ENCODE measurements around the gene GPHN. TPM values are rescaled to one million over a fixed set of nuclear protein-coding genes. Genes with fewer than 3 reads are reported as not detected.
"Not testable (repeated sequence)": the region's sequence is repeated elsewhere in the genome, so short reads cannot be mapped to it uniquely, and the experiment has no call there.

GPHN gene
- total RNA-seq, 3 donors from 2014 or later, result 26.2 to 30.7 (median 28.4) TPM

DNA sequence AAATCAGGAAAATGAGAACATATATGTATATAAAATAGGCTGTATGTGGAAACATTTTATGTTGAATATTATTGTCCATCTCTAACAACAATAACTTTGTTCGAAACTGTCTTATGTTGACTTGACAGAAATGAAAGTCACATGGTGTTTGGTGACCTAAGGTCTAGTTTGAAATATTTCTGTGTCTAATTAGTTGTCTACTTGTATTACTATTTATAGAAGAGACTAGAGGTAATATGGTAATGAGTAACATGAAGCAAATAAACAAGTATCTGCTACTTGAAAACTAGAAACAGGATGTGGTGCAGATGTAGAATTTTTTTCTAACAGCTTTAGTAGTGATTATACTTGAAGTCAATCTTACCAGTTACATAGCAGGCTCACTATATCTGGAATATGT, 3.9 kb downstream of the GPHN start:
- DNase-seq, result no peak
- H3K4me3 Mint-ChIP-seq, result no peak overlapping the region
- H3K27me3 Mint-ChIP-seq (ENCODE audit: low read depth), result no peaks in the 10 kb centered on the region
- H3K4me1 Mint-ChIP-seq (ENCODE audit: low read depth), result peaks cover 35% of the 10 kb centered on the region
- ATAC-seq, result no peak
- no peaks in the 10 kb centered on the region for H3K9me3 Mint-ChIP-seq
- H3K36me3 Mint-ChIP-seq (ENCODE audit: insufficient read depth), result no peaks in the 10 kb centered on the region

DNA sequence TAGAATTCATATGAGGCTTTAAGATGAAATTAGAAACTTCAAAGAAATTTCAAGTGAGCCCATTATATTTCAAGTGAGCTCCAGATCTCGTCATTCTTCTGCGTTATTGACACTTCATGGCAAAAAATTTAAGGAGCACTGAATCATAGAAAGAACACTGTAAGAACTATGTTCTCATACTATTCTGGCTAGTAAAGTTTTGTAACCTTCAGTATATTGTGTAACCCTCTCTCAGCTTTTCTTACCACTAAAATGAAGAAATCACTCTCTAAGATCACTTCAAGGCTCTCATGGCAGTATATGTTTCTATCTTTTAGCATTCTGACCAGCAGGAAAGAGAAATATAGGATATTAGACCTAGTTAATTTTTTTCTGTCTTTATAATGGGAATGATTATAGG, 6.3 kb downstream of the GPHN start:
- no peak for ATAC-seq
- Mint-ChIP-seq H3K4me3 (no peak overlapping the region), H3K36me3 (ENCODE audit: insufficient read depth) (no peaks in the 10 kb centered on the region), H3K9me3 (peaks cover 3% of the 10 kb centered on the region), H3K4me1 (ENCODE audit: low read depth) (peaks cover 28% of the 10 kb centered on the region), H3K27me3 (ENCODE audit: low read depth) (no peaks in the 10 kb centered on the region)
- no peak for DNase-seq

DNA sequence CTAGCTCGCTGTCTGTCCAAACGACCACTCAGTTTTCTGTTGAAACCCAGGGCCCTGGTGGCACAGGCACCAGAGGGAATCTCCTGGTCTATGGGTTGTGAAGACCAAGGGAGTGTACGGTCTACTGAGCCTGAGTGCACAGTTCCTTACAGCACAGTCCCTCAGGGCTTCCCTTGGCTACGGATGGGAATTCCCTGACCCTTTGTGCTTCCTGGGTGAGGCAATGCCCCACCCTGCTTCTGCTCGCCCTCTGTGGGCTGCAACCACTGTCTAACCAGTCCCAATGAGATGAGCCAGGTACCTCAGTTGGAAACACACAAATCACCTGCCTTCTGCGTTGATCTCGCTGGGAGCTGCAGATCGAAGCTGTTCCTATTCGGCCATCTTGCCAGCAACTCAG, 22.6 kb downstream of the GPHN start:
- peaks cover 15% of the 10 kb centered on the region for H3K4me1 Mint-ChIP-seq (ENCODE audit: low read depth)
- H3K9me3 Mint-ChIP-seq, result no peaks in the 10 kb centered on the region
- H3K36me3 Mint-ChIP-seq (ENCODE audit: insufficient read depth), result peaks cover 4% of the 10 kb centered on the region
- ATAC-seq (no peak), DNase-seq (no peak)
- no peaks in the 10 kb centered on the region for H3K27me3 Mint-ChIP-seq (ENCODE audit: low read depth)
- H3K4me3 Mint-ChIP-seq, result no peak overlapping the region

DNA sequence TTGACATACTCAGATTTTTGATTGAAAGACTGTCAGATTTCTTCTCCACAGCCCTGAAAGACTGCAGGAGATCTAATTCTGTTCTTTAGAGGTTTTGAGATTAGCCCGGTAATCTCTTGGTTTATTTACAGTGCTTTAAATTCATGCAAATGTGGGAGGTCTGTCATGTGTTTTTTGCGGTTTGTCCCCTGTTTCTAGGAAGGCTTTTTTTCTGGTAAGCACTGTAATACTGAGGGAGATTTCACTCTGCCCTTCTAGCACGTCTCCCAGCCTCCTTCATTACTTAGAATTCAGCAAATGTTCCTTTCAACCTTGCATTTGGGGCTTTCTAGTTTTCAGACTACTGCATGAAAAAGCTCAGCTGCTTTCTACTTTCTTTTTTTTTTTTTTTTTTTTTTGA, 31.1 kb downstream of the GPHN start:
- H3K36me3 Mint-ChIP-seq (ENCODE audit: insufficient read depth), result peaks cover 1% of the 10 kb centered on the region
- peaks cover 30% of the 10 kb centered on the region for H3K4me1 Mint-ChIP-seq (ENCODE audit: low read depth)
- ATAC-seq (no peak), DNase-seq (no peak)
- no peaks in the 10 kb centered on the region for H3K9me3 Mint-ChIP-seq
- no peaks in the 10 kb centered on the region for H3K27me3 Mint-ChIP-seq (ENCODE audit: low read depth)
- no peak overlapping the region for H3K4me3 Mint-ChIP-seq

DNA sequence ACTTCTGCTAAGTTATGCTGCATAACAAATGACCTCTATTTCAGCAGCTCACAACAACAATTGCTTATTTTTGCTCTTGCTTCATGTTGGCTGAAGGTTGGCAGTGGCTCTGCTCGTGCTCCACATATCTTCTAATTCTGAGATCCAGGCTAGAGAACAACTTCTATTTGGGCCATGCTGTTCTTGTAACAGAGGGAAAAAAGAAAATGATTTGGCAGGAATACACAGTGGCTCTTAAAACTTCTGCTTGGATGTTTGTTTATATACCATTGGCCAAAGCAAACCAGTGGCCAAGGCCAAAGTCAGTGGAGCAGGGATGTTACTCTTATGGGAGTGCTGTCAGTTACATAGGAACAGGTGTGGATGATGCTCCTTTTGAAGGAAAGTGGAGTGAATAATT, 32.1 kb downstream of the GPHN start:
- no peak for ATAC-seq
- H3K4me3 Mint-ChIP-seq, result no peak overlapping the region
- H3K9me3 Mint-ChIP-seq, result no peaks in the 10 kb centered on the region
- no peaks in the 10 kb centered on the region for H3K27me3 Mint-ChIP-seq (ENCODE audit: low read depth)
- DNase-seq, result no peak
- H3K4me1 Mint-ChIP-seq (ENCODE audit: low read depth), result peaks cover 30% of the 10 kb centered on the region
- no peaks in the 10 kb centered on the region for H3K36me3 Mint-ChIP-seq (ENCODE audit: insufficient read depth)

DNA sequence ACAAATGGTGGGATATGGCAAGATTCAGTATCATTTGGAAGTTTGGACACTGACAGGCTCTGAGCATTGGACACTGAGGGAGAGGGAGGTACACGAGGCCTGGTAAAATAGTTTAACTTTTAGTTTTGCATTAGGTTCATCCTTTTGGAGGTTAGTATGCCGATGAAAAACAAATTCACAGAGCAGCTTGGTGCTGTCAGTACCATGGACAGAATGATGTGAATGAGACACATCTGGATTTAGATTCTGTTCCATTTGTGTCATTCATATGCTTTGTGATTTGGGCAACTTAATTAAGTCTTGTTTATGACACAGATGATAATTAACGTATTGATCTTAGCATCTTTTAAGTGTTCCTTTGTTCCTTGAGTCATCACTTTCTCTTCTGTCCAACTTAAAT, 33.7 kb downstream of the GPHN start:
- ATAC-seq, result no peak
- Mint-ChIP-seq H3K27me3 (ENCODE audit: low read depth) (no peaks in the 10 kb centered on the region), H3K4me3 (no peak overlapping the region), H3K4me1 (ENCODE audit: low read depth) (peaks cover 25% of the 10 kb centered on the region), H3K36me3 (ENCODE audit: insufficient read depth) (no peaks in the 10 kb centered on the region), H3K9me3 (no peaks in the 10 kb centered on the region)
- no peak for DNase-seq

DNA sequence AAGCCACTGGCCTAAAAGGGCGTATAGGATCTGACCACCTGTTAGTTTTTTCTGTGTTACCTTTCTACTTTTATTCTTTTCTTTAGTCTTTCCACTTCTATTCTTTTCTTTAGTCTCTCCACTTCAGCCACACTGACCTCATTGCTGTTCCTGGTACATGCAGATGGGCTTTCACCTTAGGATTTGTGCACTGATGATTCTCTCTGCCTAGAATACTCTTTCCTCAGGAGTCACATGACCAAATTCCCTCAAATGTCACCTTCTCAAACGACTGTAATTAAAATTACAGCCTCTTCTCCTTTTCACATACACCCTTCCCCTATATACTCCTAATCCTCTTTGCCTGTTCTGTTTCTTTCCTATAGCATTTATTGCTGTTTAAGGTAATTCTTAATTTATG, 36.0 kb downstream of the GPHN start:
- no peak for DNase-seq
- no peak for ATAC-seq
- H3K27me3 Mint-ChIP-seq (ENCODE audit: low read depth), result no peaks in the 10 kb centered on the region
- H3K4me3 Mint-ChIP-seq, result no peak overlapping the region
- no peaks in the 10 kb centered on the region for H3K9me3 Mint-ChIP-seq
- H3K36me3 Mint-ChIP-seq (ENCODE audit: insufficient read depth), result peaks cover 1% of the 10 kb centered on the region
- H3K4me1 Mint-ChIP-seq (ENCODE audit: low read depth), result peaks cover 10% of the 10 kb centered on the region

DNA sequence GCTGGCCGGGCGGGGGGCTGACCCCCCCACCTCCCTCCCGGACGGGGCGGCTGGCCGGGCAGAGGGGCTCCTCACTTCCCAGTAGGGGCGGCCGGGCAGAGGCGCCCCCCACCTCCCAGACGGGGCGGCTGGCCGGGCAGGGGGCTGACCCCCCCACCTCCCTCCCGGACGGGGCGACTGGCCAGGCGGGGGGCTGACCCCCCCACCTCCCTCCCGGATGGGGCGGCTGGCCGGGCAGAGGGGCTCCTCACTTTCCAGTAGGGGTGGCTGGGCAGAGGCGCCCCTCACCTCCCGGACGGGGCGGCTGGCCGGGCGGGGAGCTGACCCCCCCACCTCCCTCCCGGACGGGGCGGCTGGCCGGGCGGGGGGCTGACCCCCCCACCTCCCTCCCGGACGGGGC, 37.2 kb downstream of the GPHN start:
- H3K4me3 Mint-ChIP-seq; DNase-seq; H3K36me3 Mint-ChIP-seq (ENCODE audit: insufficient read depth); H3K9me3 Mint-ChIP-seq; H3K4me1 Mint-ChIP-seq (ENCODE audit: low read depth); H3K27me3 Mint-ChIP-seq (ENCODE audit: low read depth); ATAC-seq: not testable (repeated sequence)

DNA sequence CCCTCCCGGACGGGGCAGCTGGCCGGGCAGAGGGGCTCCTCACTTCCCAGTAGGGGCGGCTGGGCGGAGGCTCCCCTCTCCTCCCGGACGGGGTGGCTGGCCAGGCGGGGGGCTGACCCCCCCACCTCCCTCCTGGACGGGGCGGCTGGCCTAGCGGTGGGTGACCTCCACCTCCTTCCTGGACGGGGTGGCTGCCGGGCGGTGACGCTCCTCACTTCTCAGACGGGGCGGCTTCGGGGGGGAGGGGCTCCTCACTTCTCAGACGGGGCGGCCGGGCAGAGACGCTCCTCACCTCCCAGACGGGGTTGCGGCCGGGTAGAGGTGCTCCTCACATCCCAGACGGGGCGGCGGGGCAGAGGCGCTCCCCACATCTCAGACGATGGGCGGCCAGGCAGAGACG, 37.8 kb downstream of the GPHN start:
- H3K4me1 Mint-ChIP-seq (ENCODE audit: low read depth); H3K9me3 Mint-ChIP-seq; H3K4me3 Mint-ChIP-seq; ATAC-seq; H3K27me3 Mint-ChIP-seq (ENCODE audit: low read depth); H3K36me3 Mint-ChIP-seq (ENCODE audit: insufficient read depth); DNase-seq: not testable (repeated sequence)

DNA sequence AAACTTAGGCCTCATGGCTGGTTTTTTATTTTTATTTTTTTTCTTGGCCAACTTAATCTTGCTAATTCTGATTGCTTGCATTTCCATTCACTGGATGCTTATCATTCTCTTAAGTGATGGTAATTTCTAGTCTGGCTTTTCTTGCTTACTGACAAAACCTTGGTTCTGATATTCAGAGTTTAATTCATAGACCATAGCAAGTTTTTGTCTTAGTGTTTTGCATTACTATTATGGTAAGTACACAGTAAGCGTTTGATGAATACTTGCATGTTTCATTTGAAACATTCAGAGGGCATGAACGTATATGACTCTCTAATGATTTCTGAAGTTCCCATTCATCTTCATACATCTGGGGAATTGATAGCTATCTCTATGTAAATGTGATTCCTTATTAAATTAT, 55.8 kb downstream of the GPHN start:
- peaks cover 16% of the 10 kb centered on the region for H3K4me1 Mint-ChIP-seq (ENCODE audit: low read depth)
- DNase-seq, result no peak
- H3K27me3 Mint-ChIP-seq (ENCODE audit: low read depth), result no peaks in the 10 kb centered on the region
- ATAC-seq, result no peak
- no peaks in the 10 kb centered on the region for H3K9me3 Mint-ChIP-seq
- H3K4me3 Mint-ChIP-seq, result no peak overlapping the region
- no peaks in the 10 kb centered on the region for H3K36me3 Mint-ChIP-seq (ENCODE audit: insufficient read depth)

DNA sequence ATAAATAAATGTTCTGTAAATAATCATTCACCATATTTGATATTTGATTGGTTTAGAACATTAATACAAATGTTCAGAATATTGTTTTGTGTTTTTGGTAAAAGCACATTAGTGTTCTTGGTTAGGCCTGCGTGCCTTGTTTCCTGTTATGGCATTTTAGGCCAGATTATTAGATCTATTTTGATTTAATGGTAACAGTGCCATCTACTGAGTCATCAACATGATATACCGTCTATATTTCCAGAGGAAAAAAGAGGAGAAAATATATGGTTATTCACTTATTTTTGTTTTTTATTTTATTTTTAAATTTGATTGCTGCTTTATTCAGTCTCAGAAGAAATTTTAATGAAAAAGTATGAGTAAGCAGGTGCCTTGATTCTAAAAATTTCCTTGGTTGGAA, 60.3 kb downstream of the GPHN start:
- Mint-ChIP-seq H3K4me3 (no peak overlapping the region), H3K36me3 (ENCODE audit: insufficient read depth) (peaks cover 5% of the 10 kb centered on the region), H3K27me3 (ENCODE audit: low read depth) (no peaks in the 10 kb centered on the region), H3K9me3 (peaks cover 15% of the 10 kb centered on the region), H3K4me1 (ENCODE audit: low read depth) (peaks cover 19% of the 10 kb centered on the region)
- DNase-seq, result no peak
- no peak for ATAC-seq

DNA sequence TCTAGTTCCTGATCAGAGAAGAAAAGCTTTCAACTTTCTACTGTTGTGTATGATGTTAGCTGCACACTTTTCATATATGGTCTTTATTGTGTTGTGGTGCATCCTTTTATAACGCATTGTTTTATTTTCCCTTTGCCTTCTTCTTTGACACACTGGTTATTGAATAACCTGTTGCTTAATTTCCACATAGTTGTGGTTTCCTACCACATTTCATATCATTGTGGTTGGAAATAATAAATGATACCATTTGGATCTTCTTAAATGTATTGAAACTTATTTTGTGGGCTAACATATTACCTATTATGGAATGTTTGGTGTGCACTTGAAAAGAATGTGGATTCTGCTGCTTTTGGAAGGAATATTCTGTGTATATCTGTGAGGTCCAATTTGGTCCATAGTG, 64.9 kb downstream of the GPHN start:
- Mint-ChIP-seq H3K4me3 (no peak overlapping the region), H3K4me1 (ENCODE audit: low read depth) (peaks cover 3% of the 10 kb centered on the region), H3K9me3 (peaks cover 34% of the 10 kb centered on the region), H3K27me3 (ENCODE audit: low read depth) (no peaks in the 10 kb centered on the region), H3K36me3 (ENCODE audit: insufficient read depth) (peaks cover 12% of the 10 kb centered on the region)
- DNase-seq (no peak), ATAC-seq (no peak)

DNA sequence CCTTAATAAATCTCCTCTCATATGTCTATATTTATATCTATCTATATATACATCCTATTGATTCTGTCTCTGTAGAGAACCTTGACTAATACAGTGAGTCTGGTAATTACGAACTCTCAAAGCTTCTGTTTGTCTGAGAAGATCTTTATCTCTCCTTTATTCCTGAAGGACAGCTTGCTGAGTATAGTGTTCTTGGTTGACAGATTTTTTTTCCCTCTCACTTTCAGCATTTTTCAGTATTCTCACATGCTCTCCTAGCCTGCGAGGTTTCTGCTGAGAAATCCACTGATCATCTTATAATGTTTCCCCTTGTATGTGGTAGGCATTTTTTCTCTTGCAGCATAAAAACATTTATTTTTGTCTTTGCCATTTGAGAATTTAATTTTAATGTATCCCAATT, 67.1 kb downstream of the GPHN start:
- H3K9me3 Mint-ChIP-seq, result peaks cover 52% of the 10 kb centered on the region

DNA sequence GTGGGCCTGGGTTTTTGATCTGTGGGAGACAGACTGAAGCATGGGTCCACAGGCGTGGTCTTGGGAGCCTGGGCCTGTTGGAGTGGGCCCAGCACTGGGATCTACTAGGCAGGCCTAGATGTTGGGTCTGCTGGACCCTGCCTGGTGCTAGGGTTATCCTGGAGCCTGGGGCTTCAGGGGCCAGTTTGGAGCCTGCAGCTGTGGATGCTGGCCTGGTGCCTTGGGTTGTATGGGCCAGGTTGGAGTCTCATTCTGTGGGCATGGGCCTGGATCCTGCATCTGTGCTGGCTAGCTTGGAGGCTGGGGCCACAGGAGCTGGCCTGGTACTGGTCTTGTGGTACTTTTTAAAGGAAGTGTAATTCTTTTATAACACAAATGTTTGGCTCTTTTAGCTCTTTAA, 68.0 kb downstream of the GPHN start:
- H3K9me3 Mint-ChIP-seq, result peaks cover 57% of the 10 kb centered on the region
- no peak for ATAC-seq

More for the DNA sequence above, 67.1 kb downstream of the GPHN start:
- no peak overlapping the region for H3K4me3 Mint-ChIP-seq
- no peak for ATAC-seq
- no peaks in the 10 kb centered on the region for H3K27me3 Mint-ChIP-seq (ENCODE audit: low read depth)
- DNase-seq, result no peak
- peaks cover 5% of the 10 kb centered on the region for H3K4me1 Mint-ChIP-seq (ENCODE audit: low read depth)
- H3K36me3 Mint-ChIP-seq (ENCODE audit: insufficient read depth), result peaks cover 17% of the 10 kb centered on the region

DNA sequence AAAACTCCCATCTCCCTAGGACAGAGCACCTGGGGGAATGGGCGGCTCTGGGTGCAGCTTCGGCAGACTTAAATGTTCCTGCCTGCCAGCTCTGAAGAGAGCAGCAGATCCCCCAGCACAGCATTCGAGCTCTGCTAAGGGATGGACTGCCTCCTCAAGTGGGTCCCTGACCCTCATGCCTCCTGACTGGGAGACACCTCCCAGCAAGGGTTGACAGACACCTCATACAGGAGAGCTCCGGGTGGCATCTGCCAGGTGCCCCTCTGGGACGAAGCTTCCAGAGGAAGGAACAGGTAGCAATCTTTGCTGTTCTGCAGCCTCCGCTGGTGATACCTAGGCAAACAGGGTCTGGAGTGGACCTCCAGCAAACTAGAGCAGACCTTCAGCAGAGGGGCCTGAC, 79.8 kb downstream of the GPHN start:
- H3K9me3 Mint-ChIP-seq, result peaks cover 32% of the 10 kb centered on the region
- H3K4me3 Mint-ChIP-seq; H3K4me1 Mint-ChIP-seq (ENCODE audit: low read depth); ATAC-seq; H3K36me3 Mint-ChIP-seq (ENCODE audit: insufficient read depth); DNase-seq; H3K27me3 Mint-ChIP-seq (ENCODE audit: low read depth): not testable (repeated sequence)

More for the DNA sequence above, 68.0 kb downstream of the GPHN start:
- Mint-ChIP-seq H3K27me3 (ENCODE audit: low read depth) (no peaks in the 10 kb centered on the region), H3K36me3 (ENCODE audit: insufficient read depth) (peaks cover 17% of the 10 kb centered on the region), H3K4me1 (ENCODE audit: low read depth) (peaks cover 7% of the 10 kb centered on the region), H3K4me3 (no peak overlapping the region)
- DNase-seq, result no peak

DNA sequence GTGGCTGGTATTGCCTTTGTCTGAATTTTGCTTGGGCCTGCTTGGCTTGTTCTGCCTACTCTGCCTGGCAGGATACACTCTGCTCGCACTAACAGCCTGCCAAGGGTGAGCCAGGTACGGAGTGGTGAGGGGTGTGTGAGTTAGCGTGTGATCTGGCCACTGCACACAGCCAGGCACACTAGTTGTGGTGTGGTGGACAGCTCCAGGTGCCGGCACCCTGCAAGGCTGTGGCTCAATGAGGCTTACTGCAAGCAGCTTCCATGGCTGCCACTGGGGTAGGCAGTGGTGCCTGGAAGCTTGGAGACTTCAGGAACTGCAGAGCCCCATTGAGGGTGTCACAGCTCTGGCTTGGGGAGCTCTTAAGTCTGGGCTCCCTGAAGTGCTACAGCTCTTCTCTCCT, 87.4 kb downstream of the GPHN start:
- peaks cover 4% of the 10 kb centered on the region for H3K36me3 Mint-ChIP-seq (ENCODE audit: insufficient read depth)
- H3K9me3 Mint-ChIP-seq, result peaks cover 16% of the 10 kb centered on the region
- no peaks in the 10 kb centered on the region for H3K27me3 Mint-ChIP-seq (ENCODE audit: low read depth)
- no peak overlapping the region for H3K4me3 Mint-ChIP-seq
- H3K4me1 Mint-ChIP-seq (ENCODE audit: low read depth), result no peaks in the 10 kb centered on the region
- no peak for ATAC-seq
- DNase-seq, result no peak

Data from activated T-cell treated with anti-CD3 and anti-CD28 coated beads, Interleukin-2, amount 50 U/mL, for 4 hours (primary cell).